CD4-positive, alpha-beta memory T cell (primary cell): Measurements from ENCODE around the gene EHD3. TPM values are rescaled to one million over a fixed set of nuclear protein-coding genes. Genes with fewer than 3 reads are reported as not detected.

Source experiments
- CTCF ChIA-PET: fragments of 350-600 bp; sonication (Branson Sonifier 250); formaldehyde crosslinking; loops from one replicate; lab custom pipeline; 2021; ENCODE audit warnings: inconsistent platforms; ENCODE audit not compliant: partially characterized antibody; lab: Charles Lee
- POLR2A ChIA-PET: fragments of 350-600 bp; sonication (Branson Sonifier 250); formaldehyde crosslinking; loops from one replicate; lab custom pipeline; 2021; ENCODE audit not compliant: partially characterized antibody; lab: Charles Lee
- DNase-seq, 5 donors: peaks; one replicate each; pipeline versions ENCODE4 v3.0.0 to v3.0.0-alpha.2; 2020 to 2022; ENCODE audit warnings: mixed read lengths in 1 of 5
- H3K27ac ChIP-seq: one replicate; pipeline ENCODE4 v1.7.0; 2013; ENCODE audit warnings: low read depth, low read length
- H3K27me3 ChIP-seq: 2 replicates; pipeline ENCODE4 v1.7.0; 2013; ENCODE audit warnings: mild to moderate bottlenecking, low read length, moderate library complexity; ENCODE audit not compliant: insufficient read depth
- H3K36me3 ChIP-seq: 2 replicates; pipeline ENCODE4 v1.7.0; 2013; ENCODE audit warnings: mild to moderate bottlenecking, low read length, moderate library complexity; ENCODE audit not compliant: insufficient read depth
- H3K4me1 ChIP-seq: 2 replicates; pipeline ENCODE4 v1.7.0; 2013; ENCODE audit warnings: mild to moderate bottlenecking, low read length, moderate library complexity; ENCODE audit not compliant: insufficient read depth
- H3K4me3 ChIP-seq, 2 donors: one replicate each; pipeline ENCODE4 v1.7.0; 2013; ENCODE audit warnings: low read length in 2 of 2, mild to moderate bottlenecking in 1 of 2
- H3K9me3 ChIP-seq, 2 donors: one replicate each; pipeline ENCODE4 v1.7.0; 2013; ENCODE audit warnings: low read length in 2 of 2, control low read depth in 1 of 2; ENCODE audit not compliant: control insufficient read depth in 1 of 2
- H3K27ac Mint-ChIP-seq, 7 donors: one replicate each; pipeline ENCODE4 v1.8.0; 2020 to 2021; ENCODE audit warnings: mixed read lengths in 7 of 7, mild to moderate bottlenecking in 6 of 7, inconsistent platforms in 3 of 7, moderate library complexity in 3 of 7
- H3K27me3 Mint-ChIP-seq, 2 donors: one replicate each; pipeline ENCODE4 v1.8.0; 2020 to 2021; ENCODE audit warnings: mixed read lengths in 2 of 2
- H3K36me3 Mint-ChIP-seq, 2 donors: one replicate each; pipeline ENCODE4 v1.8.0; 2020 to 2021; ENCODE audit warnings: mixed read lengths in 2 of 2, inconsistent platforms in 1 of 2, mild to moderate bottlenecking in 1 of 2
- H3K4me1 Mint-ChIP-seq, 4 donors: one replicate each; pipeline ENCODE4 v1.8.0; 2020 to 2021; ENCODE audit warnings: mixed read lengths in 4 of 4, mild to moderate bottlenecking in 1 of 4
- H3K4me3 Mint-ChIP-seq, 8 donors: one replicate each; pipeline ENCODE4 v1.8.0; 2020 to 2021; ENCODE audit warnings: mixed read lengths in 8 of 8, mild to moderate bottlenecking in 7 of 8, moderate library complexity in 6 of 8, inconsistent platforms in 3 of 8
- H3K9me3 Mint-ChIP-seq, 8 donors: one replicate each; pipeline ENCODE4 v1.8.0; 2020 to 2021; ENCODE audit warnings: mixed read lengths in 8 of 8, mild to moderate bottlenecking in 5 of 8, inconsistent platforms in 3 of 8, moderate library complexity in 1 of 8
- intact Hi-C: fragments of 100-400 bp; cut with micrococcal nuclease; formaldehyde crosslinking; loops from one replicate; pipeline ENCODE4 v1.15.1; 2023
- polyA plus RNA-seq, 2 donors: library from polyadenylated mRNA; unstranded; fragments of 300-500 nt; fragmentation: Illumina TruSeq; gene quantifications; one replicate each; pipeline ENCODE4 v1.2.3, GENCODE V29; 2021
- total RNA-seq, 2 experiments: library from RNA; stranded (reverse); gene quantifications; one replicate each; pipeline ENCODE4 v1.2.3, GENCODE V29; 2021

The EHD3 gene
- total and polyA plus RNA-seq, 4 experiments from 2014 or later, result 2.3 to 4.4 (median 4.2) TPM

GRCh38 chr2:31221544-31221943, 12.4 kb upstream of the EHD3 start:
- Histone ChIP-seq H3K36me3 (no peaks in the 10 kb centered on the region), H3K27me3 (no peaks in the 10 kb centered on the region), H3K4me1 (no peaks in the 10 kb centered on the region), H3K9me3 (no peaks in the 10 kb centered on the region), H3K4me3 (no peak overlapping the region), H3K27ac (no peak overlapping the region)
- intact Hi-C loops, result no loop called here
- H3K4me1 Mint-ChIP-seq, result no peaks in the 10 kb centered on the region
- peaks cover 0 to 2% (median 0%) of the 10 kb centered on the region in 8 donors for H3K9me3 Mint-ChIP-seq
- no peak overlapping the region for H3K4me3 Mint-ChIP-seq
- DNase-seq, result no peak
- H3K27ac Mint-ChIP-seq, result no peak overlapping the region
- no peaks in the 10 kb centered on the region for H3K36me3 Mint-ChIP-seq
- peaks cover 7 to 22% of the 10 kb centered on the region in 2 donors for H3K27me3 Mint-ChIP-seq
- CTCF ChIA-PET, result no interaction called here
- POLR2A ChIA-PET, result no interaction called here

GRCh38 chr2:31222071-31222470, 11.9 kb upstream of the EHD3 start:
- H3K36me3 Mint-ChIP-seq, result no peaks in the 10 kb centered on the region
- H3K27ac Mint-ChIP-seq, result no peak overlapping the region
- Histone ChIP-seq H3K36me3 (no peaks in the 10 kb centered on the region), H3K4me1 (no peaks in the 10 kb centered on the region), H3K27me3 (no peaks in the 10 kb centered on the region), H3K9me3 (no peaks in the 10 kb centered on the region), H3K27ac (no peak overlapping the region), H3K4me3 (no peak overlapping the region)
- ChIA-PET POLR2A (no interaction called here), CTCF (no interaction called here)
- H3K4me1 Mint-ChIP-seq, result no peaks in the 10 kb centered on the region
- peaks cover 11 to 22% of the 10 kb centered on the region in 2 donors for H3K27me3 Mint-ChIP-seq
- no peak for DNase-seq
- peaks cover 0 to 2% (median 0%) of the 10 kb centered on the region in 8 donors for H3K9me3 Mint-ChIP-seq
- H3K4me3 Mint-ChIP-seq, result no peak overlapping the region
- intact Hi-C loops, result no loop called here

DNA sequence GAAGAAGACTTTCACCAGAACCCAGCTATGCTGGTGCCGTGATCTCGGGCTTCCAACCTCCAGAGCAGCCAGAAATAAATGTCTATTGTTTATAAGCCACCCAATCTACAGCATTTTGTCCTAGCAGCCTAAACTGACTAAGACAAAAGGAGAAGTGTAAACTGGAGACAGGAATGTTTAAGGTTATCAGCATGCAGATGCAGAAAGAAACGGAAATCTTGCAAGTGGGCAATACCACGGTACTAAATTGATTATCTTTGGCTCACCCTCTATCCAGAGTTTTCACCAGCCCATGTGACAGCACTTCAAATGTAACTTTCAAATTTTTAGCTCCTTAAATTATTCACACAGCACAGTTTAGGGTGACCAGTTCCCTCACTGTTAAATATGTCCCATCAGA, 10.9 kb upstream of the EHD3 start:
- no peaks in the 10 kb centered on the region for H3K36me3 Mint-ChIP-seq
- no peaks in the 10 kb centered on the region for H3K4me1 Mint-ChIP-seq
- intact Hi-C loops, result no loop called here
- Histone ChIP-seq H3K27me3 (no peaks in the 10 kb centered on the region), H3K36me3 (no peaks in the 10 kb centered on the region), H3K4me1 (no peaks in the 10 kb centered on the region), H3K9me3 (no peaks in the 10 kb centered on the region), H3K27ac (no peak overlapping the region), H3K4me3 (no peak overlapping the region)
- no peak for DNase-seq
- H3K9me3 Mint-ChIP-seq, result peaks cover 0 to 2% (median 0%) of the 10 kb centered on the region in 8 donors
- peaks cover 16 to 22% of the 10 kb centered on the region in 2 donors for H3K27me3 Mint-ChIP-seq
- H3K4me3 Mint-ChIP-seq, result no peak overlapping the region
- CTCF ChIA-PET, result no interaction called here
- H3K27ac Mint-ChIP-seq, result no peak overlapping the region
- POLR2A ChIA-PET, result no interaction called here

DNA sequence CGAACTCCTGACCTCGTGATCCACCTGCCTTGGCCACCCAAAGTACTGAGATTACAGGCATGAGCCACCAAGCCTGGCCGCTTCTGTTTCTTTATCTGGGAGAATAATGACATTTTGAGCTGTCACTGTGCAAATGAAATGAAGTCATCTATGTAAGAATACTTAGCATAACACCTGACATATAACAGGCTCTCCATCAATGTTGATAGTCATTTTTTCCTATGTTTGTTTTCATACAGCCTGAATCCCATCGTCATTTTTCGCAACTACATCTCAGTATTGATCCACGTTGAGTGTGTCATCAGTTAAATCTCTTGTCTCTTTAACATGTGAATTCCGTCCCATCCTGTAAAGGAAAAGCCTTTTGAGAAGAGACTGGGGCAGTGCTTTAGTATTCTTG, 10.2 kb upstream of the EHD3 start:
- H3K27me3 ChIP-seq, result no peaks in the 10 kb centered on the region
- H3K36me3 ChIP-seq, result no peaks in the 10 kb centered on the region
- H3K36me3 Mint-ChIP-seq, result no peaks in the 10 kb centered on the region
- no peak overlapping the region for H3K4me3 Mint-ChIP-seq
- H3K27ac ChIP-seq, result no peak overlapping the region
- no peak overlapping the region for H3K4me3 ChIP-seq
- ChIA-PET POLR2A (no interaction called here), CTCF (no interaction called here)
- H3K9me3 ChIP-seq, result no peaks in the 10 kb centered on the region
- no peaks in the 10 kb centered on the region for H3K4me1 ChIP-seq
- no peak overlapping the region for H3K27ac Mint-ChIP-seq
- intact Hi-C loops, result no loop called here
- H3K27me3 Mint-ChIP-seq, result peaks cover 16 to 22% of the 10 kb centered on the region in 2 donors
- H3K9me3 Mint-ChIP-seq, result peaks cover 0 to 2% (median 0%) of the 10 kb centered on the region in 8 donors
- H3K4me1 Mint-ChIP-seq, result no peaks in the 10 kb centered on the region
- DNase-seq, result no peak

- CTCF ChIA-PET, result no interaction called here
- H3K4me3 ChIP-seq, result no peak overlapping the region
- H3K4me1 ChIP-seq, result no peaks in the 10 kb centered on the region
These were observed 7.7 kb upstream of the EHD3 start for GRCh38 chr2:31226266-31226665.

GRCh38 chr2:31227110-31227509, 6.8 kb upstream of the EHD3 start:
- Mint-ChIP-seq H3K27ac (no peak overlapping the region), H3K4me3 (no peak overlapping the region), H3K9me3 (peaks cover 0 to 2% (median 0%) of the 10 kb centered on the region in 8 donors), H3K27me3 (peaks cover 16% of the 10 kb centered on the region in 2 donors), H3K36me3 (no peaks in the 10 kb centered on the region), H3K4me1 (no peaks in the 10 kb centered on the region)
- ChIA-PET CTCF (no interaction called here), POLR2A (no interaction called here)
- H3K4me3 ChIP-seq, result no peak overlapping the region
- H3K9me3 ChIP-seq, result no peaks in the 10 kb centered on the region
- no peak for DNase-seq
- intact Hi-C loops, result no loop called here
- no peak overlapping the region for H3K27ac ChIP-seq
- peaks cover 6% of the 10 kb centered on the region for H3K27me3 ChIP-seq
- no peaks in the 10 kb centered on the region for H3K36me3 ChIP-seq
- no peaks in the 10 kb centered on the region for H3K4me1 ChIP-seq

More at GRCh38 chr2:31226266-31226665, 7.7 kb upstream of the EHD3 start:
- no peak for DNase-seq
- H3K4me3 Mint-ChIP-seq, result no peak overlapping the region
- peaks cover 0 to 2% (median 0%) of the 10 kb centered on the region in 8 donors for H3K9me3 Mint-ChIP-seq
- no peaks in the 10 kb centered on the region for H3K9me3 ChIP-seq
- peaks cover 16 to 21% of the 10 kb centered on the region in 2 donors for H3K27me3 Mint-ChIP-seq
- no peak overlapping the region for H3K27ac Mint-ChIP-seq
- H3K4me1 Mint-ChIP-seq, result no peaks in the 10 kb centered on the region
- peaks cover 6% of the 10 kb centered on the region for H3K27me3 ChIP-seq
- no peaks in the 10 kb centered on the region for H3K36me3 Mint-ChIP-seq
- no peak overlapping the region for H3K27ac ChIP-seq
- no peaks in the 10 kb centered on the region for H3K36me3 ChIP-seq
- intact Hi-C loops, result no loop called here
- POLR2A ChIA-PET, result no interaction called here

GRCh38 chr2:31227711-31228125, 6.2 kb upstream of the EHD3 start:
- ChIA-PET CTCF (no interaction called here), POLR2A (no interaction called here)
- peaks cover 0 to 2% (median 0%) of the 10 kb centered on the region in 8 donors for H3K9me3 Mint-ChIP-seq

More at GRCh38 chr2:31227711-31228125, 6.2 kb upstream of the EHD3 start:
- Histone ChIP-seq H3K9me3 (no peaks in the 10 kb centered on the region), H3K36me3 (no peaks in the 10 kb centered on the region), H3K4me3 (no peak overlapping the region), H3K4me1 (no peaks in the 10 kb centered on the region), H3K27ac (no peak overlapping the region), H3K27me3 (peaks cover 6% of the 10 kb centered on the region)
- Mint-ChIP-seq H3K36me3 (no peaks in the 10 kb centered on the region), H3K27me3 (peaks cover 14% of the 10 kb centered on the region in 2 donors), H3K27ac (no peak overlapping the region), H3K4me3 (no peak overlapping the region), H3K4me1 (peaks cover 0 to under 1% (median 0%) of the 10 kb centered on the region in 4 donors)
- intact Hi-C loops, result no loop called here
- DNase-seq, result no peak
